ENCODE measurements around the gene KIF17. TPM values are rescaled to one million over a fixed set of nuclear protein-coding genes. Genes with fewer than 3 reads are reported as not detected.

The KIF17 gene
- total RNA-seq, 4 donors from 2014 or later, result 2.0 to 12.4 (median 4.1) TPM

GRCh38 chr1:20731057-20731991, 13.5 kb upstream of the KIF17 start:
- TF ChIP-seq CTCF (IDR thresholded peaks at IDR 0.05; ENCODE audit: low read depth), result no peak

DNA sequence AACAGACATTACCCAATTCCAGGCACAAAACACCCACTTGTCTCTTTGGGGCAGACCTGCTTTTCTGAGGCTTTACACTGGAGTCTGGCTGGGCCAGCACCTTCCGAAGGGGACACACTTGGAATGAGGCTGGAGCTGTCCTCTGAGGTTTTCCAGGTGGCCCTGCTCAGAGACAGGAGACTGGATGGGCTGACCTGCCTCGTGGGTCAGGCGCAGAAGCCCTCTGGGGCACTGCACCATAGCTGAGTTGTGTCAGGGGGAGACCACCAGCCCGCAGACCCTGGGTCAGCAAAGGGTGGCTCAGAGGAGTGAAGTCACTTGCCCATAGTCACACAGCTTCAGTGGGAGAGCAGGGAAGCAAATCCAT, 12.9 kb upstream of the KIF17 start:
- TF ChIP-seq CTCF (IDR thresholded peaks at IDR 0.05; ENCODE audit: low read depth), result no peak

DNA sequence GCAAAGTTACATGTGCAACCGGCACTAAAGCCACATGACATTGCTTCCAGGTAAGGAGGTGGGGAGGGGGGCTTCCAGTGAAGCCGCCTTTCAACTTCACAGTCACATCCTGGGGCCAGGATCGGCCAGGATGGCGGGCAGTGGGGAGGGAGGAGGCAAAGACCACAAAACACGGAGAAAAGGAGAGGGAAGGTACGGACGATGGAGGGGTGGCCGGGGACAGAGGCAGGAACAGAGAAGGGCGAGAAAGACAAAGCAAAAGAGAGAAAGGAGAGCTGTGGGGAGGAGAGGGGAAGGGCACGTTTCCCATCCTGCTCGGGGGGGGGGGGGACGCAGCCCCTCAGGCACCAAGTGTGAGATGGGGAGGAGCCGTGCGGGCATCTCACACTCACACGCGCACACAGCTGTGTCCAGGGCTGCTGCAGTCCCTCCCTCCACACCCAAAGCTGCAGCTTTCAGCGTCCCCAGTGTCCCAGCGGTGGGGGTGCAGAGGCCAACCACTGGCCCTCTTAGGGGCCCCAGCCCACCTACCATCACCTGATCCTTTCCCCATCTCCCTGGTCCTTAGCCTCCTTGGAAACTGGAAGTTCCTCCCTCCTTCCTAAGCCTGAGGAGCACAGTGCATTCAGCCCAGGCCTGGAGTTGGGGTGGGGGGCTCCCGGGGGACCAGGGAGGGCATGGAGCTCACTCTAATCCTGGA, 12.3 kb upstream of the KIF17 start:
- no peak for TF ChIP-seq CTCF (IDR thresholded peaks at IDR 0.05; ENCODE audit: low read depth)

DNA sequence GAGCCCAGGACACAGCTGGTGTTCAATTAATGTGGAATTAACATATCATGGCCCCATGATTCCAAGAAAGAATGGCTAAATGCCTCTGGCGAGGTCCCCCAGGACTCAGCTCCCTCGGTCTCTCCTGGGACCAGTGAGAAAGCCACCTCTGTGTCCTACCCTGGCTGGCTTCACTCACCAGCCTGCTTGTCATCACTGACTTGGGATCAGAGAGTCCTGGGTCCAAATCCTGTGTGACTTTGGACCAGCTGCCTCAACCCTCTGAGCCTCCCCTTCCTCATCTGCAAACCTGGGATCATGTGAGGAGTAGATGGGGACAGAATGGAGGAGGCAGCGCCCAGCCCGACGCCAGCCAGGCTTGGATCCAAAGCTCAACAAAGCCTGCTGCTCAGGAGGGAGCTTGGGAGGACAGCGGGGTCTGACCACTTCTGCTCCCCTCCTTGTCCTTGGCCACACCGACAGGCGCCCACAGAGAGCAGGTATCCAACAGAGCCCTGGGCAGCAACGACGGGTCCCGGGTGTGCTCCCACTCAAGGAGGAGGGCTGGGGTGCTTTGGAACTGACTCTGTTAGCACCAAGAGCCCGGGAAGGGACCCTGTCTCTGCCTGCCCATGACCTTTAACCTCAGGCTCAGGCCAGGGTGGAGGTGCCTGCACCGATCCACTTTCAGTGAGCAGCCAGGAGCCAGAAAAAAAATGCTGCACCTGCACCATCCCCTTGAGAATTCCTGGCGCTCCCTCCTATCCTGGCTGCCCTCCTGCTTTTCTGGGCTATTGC, 11.5 kb upstream of the KIF17 start:
- TF ChIP-seq CTCF (IDR thresholded peaks at IDR 0.05; ENCODE audit: low read depth), result no peak

- no peak for TF ChIP-seq CTCF (IDR thresholded peaks at IDR 0.05; ENCODE audit: low read depth)
Observed at GRCh38 chr1:20728371-20729154, 10.8 kb upstream of the KIF17 start.

GRCh38 chr1:20727746-20728316, 10.0 kb upstream of the KIF17 start:
- TF ChIP-seq CTCF (IDR thresholded peaks at IDR 0.05; ENCODE audit: low read depth), result no peak
